H9 (cell line): ENCODE data around the gene FN1. TPM values are rescaled to one million over a fixed set of nuclear protein-coding genes. Genes with fewer than 3 reads are reported as not detected.

Experiments used
- DNase-seq: peaks from one replicate; pipeline ENCODE4 v3.0.0-alpha.2; 2017
- H2AFZ ChIP-seq: one replicate; pipeline ENCODE4 v1.6.1; 2013; ENCODE audit warnings: mild to moderate bottlenecking, low read length, control low read depth, moderate library complexity
- H2AK5ac ChIP-seq: 2 replicates; pipeline ENCODE4 v1.6.1; 2013; ENCODE audit warnings: low read length, control low read depth, mixed read lengths; ENCODE audit not compliant: insufficient read length
- H2BK120ac ChIP-seq: one replicate; pipeline ENCODE4 v1.6.1; 2013; ENCODE audit warnings: low read depth, mild to moderate bottlenecking, low read length, control low read depth, inconsistent platforms; ENCODE audit not compliant: poor library complexity, severe bottlenecking
- H2BK12ac ChIP-seq: 2 replicates; pipeline ENCODE4 v1.6.1; 2013; ENCODE audit warnings: low read length, control low read depth, mixed read lengths, low read depth; ENCODE audit not compliant: insufficient read length
- H2BK15ac ChIP-seq: 2 replicates; pipeline ENCODE4 v1.6.1; 2013; ENCODE audit warnings: low read depth, low read length, control low read depth
- H2BK20ac ChIP-seq: one replicate; pipeline ENCODE4 v1.6.1; 2013; ENCODE audit warnings: low read depth, mild to moderate bottlenecking, low read length, control low read depth, inconsistent platforms; ENCODE audit not compliant: poor library complexity, severe bottlenecking
- H2BK5ac ChIP-seq: 2 replicates; pipeline ENCODE4 v1.6.1; 2013; ENCODE audit warnings: low read length, control low read depth, mixed read lengths; ENCODE audit not compliant: insufficient read length
- H3K14ac ChIP-seq: 2 replicates; pipeline ENCODE4 v1.6.1; 2013; ENCODE audit warnings: low read length, control low read depth; ENCODE audit not compliant: insufficient read depth
- H3K18ac ChIP-seq: 2 replicates; pipeline ENCODE4 v1.6.1; 2013; ENCODE audit warnings: low read depth, mild to moderate bottlenecking, mixed read lengths, low read length, control low read depth; ENCODE audit not compliant: insufficient read length
- H3K23ac ChIP-seq: 2 replicates; pipeline ENCODE4 v1.6.1; 2013; ENCODE audit warnings: low read length, control low read depth, mixed read lengths, low read depth; ENCODE audit not compliant: insufficient read length
- H3K23me2 ChIP-seq: 2 replicates; pipeline ENCODE4 v1.6.1; 2013; ENCODE audit warnings: low read depth, mild to moderate bottlenecking, mixed read lengths, low read length, control low read depth; ENCODE audit not compliant: insufficient read length, poor library complexity, severe bottlenecking
- H3K27ac ChIP-seq: 2 replicates; pipeline ENCODE4 v1.5.1; 2013; ENCODE audit warnings: low read length, control low read depth, mixed read lengths, low read depth; ENCODE audit not compliant: insufficient read length
- H3K27me3 ChIP-seq: 2 replicates; pipeline ENCODE4 v1.6.1; 2013; ENCODE audit warnings: low read length, control low read depth, inconsistent platforms; ENCODE audit not compliant: insufficient read depth
- H3K4ac ChIP-seq: 2 replicates; pipeline ENCODE4 v1.6.1; 2013; ENCODE audit warnings: low read depth, mild to moderate bottlenecking, control low read depth, inconsistent platforms, low read length, moderate library complexity
- H3K4me1 ChIP-seq: 2 replicates; pipeline ENCODE4 v1.6.1; 2013; ENCODE audit warnings: low read length, control low read depth, inconsistent platforms; ENCODE audit not compliant: insufficient read depth
- H3K4me2 ChIP-seq: 2 replicates; pipeline ENCODE4 v1.6.1; 2013; ENCODE audit warnings: low read length, control low read depth, mixed read lengths; ENCODE audit not compliant: insufficient read length, insufficient read depth
- H3K56ac ChIP-seq: 2 replicates; pipeline ENCODE4 v1.6.1; 2013; ENCODE audit warnings: low read depth, mild to moderate bottlenecking, mixed read lengths, low read length, control low read depth; ENCODE audit not compliant: insufficient read length
- H3K79me1 ChIP-seq: 2 replicates; pipeline ENCODE4 v1.6.1; 2013; ENCODE audit warnings: low read depth, mild to moderate bottlenecking, moderate library complexity, low read length, control low read depth, inconsistent platforms; ENCODE audit not compliant: insufficient read depth, poor library complexity, severe bottlenecking
- H3K79me2 ChIP-seq: 2 replicates; pipeline ENCODE4 v1.6.1; 2013; ENCODE audit warnings: low read length, control low read depth, inconsistent platforms; ENCODE audit not compliant: insufficient read depth
- H3K9ac ChIP-seq: 2 replicates; pipeline ENCODE4 v1.6.1; 2013; ENCODE audit warnings: low read length, control low read depth, mixed read lengths; ENCODE audit not compliant: insufficient read length; ENCODE audit errors: extremely low read depth
- H3K9me3 ChIP-seq: one replicate; pipeline ENCODE4 v1.6.1; 2013; ENCODE audit warnings: low read depth, low read length, inconsistent platforms; ENCODE audit not compliant: control insufficient read depth
- H3T11ph ChIP-seq: one replicate; pipeline ENCODE4 v1.6.1; 2013; ENCODE audit warnings: mild to moderate bottlenecking, low read length, control low read depth, inconsistent platforms
- H4K20me1 ChIP-seq: one replicate; pipeline ENCODE4 v1.6.1; 2013; ENCODE audit not compliant: control insufficient read depth, insufficient read length, insufficient read depth
- H4K5ac ChIP-seq: 2 replicates; pipeline ENCODE4 v1.6.1; 2013; ENCODE audit warnings: low read depth, mild to moderate bottlenecking, mixed read lengths, low read length, control low read depth; ENCODE audit not compliant: insufficient read length
- H4K8ac ChIP-seq: replicated peaks from 2 replicates; pipeline ENCODE4 v1.6.1; 2013; ENCODE audit warnings: low read length, control low read depth, mixed read lengths, low read depth; ENCODE audit not compliant: insufficient read length
- H4K91ac ChIP-seq: 2 replicates; pipeline ENCODE4 v1.6.1; 2013; ENCODE audit warnings: low read depth, mild to moderate bottlenecking, moderate library complexity, mixed read lengths, low read length, control low read depth; ENCODE audit not compliant: insufficient read length
- H3K27ac Mint-ChIP-seq, 3 experiments: 2 replicates in 2 of 3; 3 replicates in 1 of 3; pipeline ENCODE4 v1.8.0; 2020 to 2021; ENCODE audit warnings: mixed read lengths in 3 of 3, mild to moderate bottlenecking in 1 of 3, moderate library complexity in 1 of 3
- H3K27me3 Mint-ChIP-seq: 2 replicates; pipeline ENCODE4 v1.8.0; 2021; ENCODE audit warnings: low read depth, mild to moderate bottlenecking, moderate library complexity, mixed read lengths
- H3K36me3 Mint-ChIP-seq, 3 experiments: 2 replicates in 2 of 3; 3 replicates in 1 of 3; pipeline ENCODE4 v1.8.0; 2020 to 2021; ENCODE audit warnings: low read depth in 3 of 3, mixed read lengths in 3 of 3; ENCODE audit not compliant: insufficient read depth in 1 of 3
- H3K4me1 Mint-ChIP-seq, 2 experiments: 2 replicates each; pipeline ENCODE4 v1.8.0; 2020; ENCODE audit warnings: mixed read lengths in 2 of 2
- H3K4me3 Mint-ChIP-seq, 2 experiments: 2 replicates in 1 of 2; 3 replicates in 1 of 2; pipeline ENCODE4 v1.8.0; 2020 to 2021; ENCODE audit warnings: mild to moderate bottlenecking in 2 of 2, mixed read lengths in 2 of 2, moderate library complexity in 1 of 2
- H3K9me3 Mint-ChIP-seq, 2 experiments: 2 replicates in 1 of 2; 3 replicates in 1 of 2; pipeline ENCODE4 v1.8.0; 2020; ENCODE audit warnings: mild to moderate bottlenecking in 2 of 2, mixed read lengths in 2 of 2, moderate library complexity in 1 of 2
- CTCF ChIP-seq: fragments of 200-600 bp; sonication (generic); conservative IDR thresholded peaks from 3 replicates; pipeline ENCODE4 v1.8.0; 2021; ENCODE audit warnings: antibody characterized with exemption, mild to moderate bottlenecking
- WGBS: extraction: QIAGEN DNeasy Blood & Tissue Kit; methylation state at CpG from one replicate; pipeline ENCODE4 v1.1.7; 2013; ENCODE audit warnings: missing lambda C conversion rate, low lambda C conversion rate, mixed read lengths; ENCODE audit not compliant: insufficient read length; ENCODE audit errors: extremely low coverage; 5-methylcytosine and 5-hydroxymethylcytosine counted together
- total RNA-seq: library from RNA; stranded (reverse); gene quantifications from 2 replicates; pipeline ENCODE4 v1.2.1, GENCODE V29; 2021

The FN1 gene
- total RNA-seq, 1 experiment from 2014 or later, result 56.0 TPM

- Mint-ChIP-seq H3K36me3 (peaks cover 10 to 31% (median 18%) of the 10 kb centered on the region in 3 experiments), H3K4me1 (peaks cover 17 to 24% of the 10 kb centered on the region in 2 experiments), H3K27me3 (no peaks in the 10 kb centered on the region), H3K27ac (0 out of 7 replicates have a peak overlapping the region, but pooled peaks of 1 of the 3 experiments have one; percentile 75), H3K9me3 (peaks cover 0 to 3% of the 10 kb centered on the region in 2 experiments; a peak in 1 of 5 replicates), H3K4me3 (no peak overlapping the region)
- Histone ChIP-seq H3K79me2 (no peaks in the 10 kb centered on the region), H3K4me2 (no peak overlapping the region), H4K5ac (no peak overlapping the region), H3T11ph (no peak overlapping the region), H2BK15ac (no peak overlapping the region), H3K27ac (no peak overlapping the region), H2BK12ac (no peak overlapping the region), H2BK120ac (no peak overlapping the region), H2AK5ac (no peak overlapping the region), H4K20me1 (no peaks in the 10 kb centered on the region), H2BK5ac (no peak overlapping the region), H3K9me3 (no peaks in the 10 kb centered on the region), H3K27me3 (no peaks in the 10 kb centered on the region), H3K9ac (no peak overlapping the region), H3K23me2 (no peaks in the 10 kb centered on the region), H2BK20ac (no peak overlapping the region), H3K18ac (no peak overlapping the region), H3K4me1 (peaks cover 5% of the 10 kb centered on the region; the same call in 1 of the 2 replicates), H3K4ac (no peak overlapping the region), H3K14ac (no peak overlapping the region), H4K8ac (no peak overlapping the region), H3K56ac (no peak overlapping the region), H4K91ac (no peak overlapping the region), H3K79me1 (no peaks in the 10 kb centered on the region), H2AFZ (no peak overlapping the region), H3K23ac (no peak overlapping the region)
- WGBS, result no CpG with 5 or more reads among the region's 12 CpGs
- DNase-seq, result no peak
- no peak for TF ChIP-seq CTCF
Observed at GRCh38 chr2:215392687-215393270, 43.1 kb downstream of the FN1 start.
